ENCODE data around the gene ADAM19. TPM values are rescaled to one million over a fixed set of nuclear protein-coding genes. Genes with fewer than 3 reads are reported as not detected.

The ADAM19 gene
- total RNA-seq, 1 donor from 2014 or later: 14.1 TPM

- H3K36me3 ChIP-seq (ENCODE audit: control insufficient read depth in 3 of 3, insufficient read depth in 3 of 3, low read length in 3 of 3): peaks cover 11 to 32% (median 17%) of the 10 kb centered on the region in 3 donors
- no peaks in the 10 kb centered on the region for H3K27me3 ChIP-seq (ENCODE audit: control insufficient read depth in 3 of 3, insufficient read depth in 3 of 3, low read length in 3 of 3)
- H3K9me3 ChIP-seq (ENCODE audit: control insufficient read depth in 3 of 3, low read length in 3 of 3): no peaks in the 10 kb centered on the region
- H3K4me1 ChIP-seq (ENCODE audit: control insufficient read depth in 3 of 3, insufficient read depth in 3 of 3, low read length in 3 of 3): peaks cover 6 to 15% (median 13%) of the 10 kb centered on the region in 3 donors
- no peak overlapping the region for H3K27ac ChIP-seq (ENCODE audit: low read depth, low read length)
- no peak overlapping the region for H3K4me3 ChIP-seq (ENCODE audit: low read length in 3 of 3)
- H3K9ac ChIP-seq (ENCODE audit: low read depth in 1 of 3, low read length in 3 of 3): no peak overlapping the region
These were observed 66.0 kb downstream of the ADAM19 start for GRCh38 chr5:157509587-157509986.

GRCh38 chr5:157509093-157509492 lies 66.5 kb downstream of the ADAM19 start:
- Histone ChIP-seq H3K4me1 (ENCODE audit: control insufficient read depth in 3 of 3, insufficient read depth in 3 of 3, low read length in 3 of 3) (peaks cover 6 to 14% (median 13%) of the 10 kb centered on the region in 3 donors), H3K9me3 (ENCODE audit: control insufficient read depth in 3 of 3, low read length in 3 of 3) (no peaks in the 10 kb centered on the region), H3K9ac (ENCODE audit: low read depth in 1 of 3, low read length in 3 of 3) (no peak overlapping the region), H3K27me3 (ENCODE audit: control insufficient read depth in 3 of 3, insufficient read depth in 3 of 3, low read length in 3 of 3) (no peaks in the 10 kb centered on the region), H3K27ac (ENCODE audit: low read depth, low read length) (no peak overlapping the region), H3K36me3 (ENCODE audit: control insufficient read depth in 3 of 3, insufficient read depth in 3 of 3, low read length in 3 of 3) (peaks cover 11 to 35% (median 20%) of the 10 kb centered on the region in 3 donors), H3K4me3 (ENCODE audit: low read length in 3 of 3) (no peak overlapping the region)

GRCh38 chr5:157506981-157507780 lies 68.4 kb downstream of the ADAM19 start:
- H3K27me3 ChIP-seq (ENCODE audit: control insufficient read depth in 3 of 3, insufficient read depth in 3 of 3, low read length in 3 of 3): no peaks in the 10 kb centered on the region
- H3K4me1 ChIP-seq (ENCODE audit: control insufficient read depth in 3 of 3, insufficient read depth in 3 of 3, low read length in 3 of 3): peaks cover 6 to 13% (median 13%) of the 10 kb centered on the region in 3 donors
- H3K4me3 ChIP-seq (ENCODE audit: low read length in 3 of 3): no peak overlapping the region
- H3K9me3 ChIP-seq (ENCODE audit: control insufficient read depth in 3 of 3, low read length in 3 of 3): no peaks in the 10 kb centered on the region
- peaks cover 13 to 40% (median 24%) of the 10 kb centered on the region in 3 donors for H3K36me3 ChIP-seq (ENCODE audit: control insufficient read depth in 3 of 3, insufficient read depth in 3 of 3, low read length in 3 of 3)
- no peak overlapping the region for H3K9ac ChIP-seq (ENCODE audit: low read depth in 1 of 3, low read length in 3 of 3)
- no peak overlapping the region for H3K27ac ChIP-seq (ENCODE audit: low read depth, low read length)

GRCh38 chr5:157506066-157506590 lies 69.4 kb downstream of the ADAM19 start:
- no peak overlapping the region for H3K9ac ChIP-seq (ENCODE audit: low read depth in 1 of 3, low read length in 3 of 3)
- H3K27me3 ChIP-seq (ENCODE audit: control insufficient read depth in 3 of 3, insufficient read depth in 3 of 3, low read length in 3 of 3): no peaks in the 10 kb centered on the region
- H3K9me3 ChIP-seq (ENCODE audit: control insufficient read depth in 3 of 3, low read length in 3 of 3): no peaks in the 10 kb centered on the region
- H3K4me3 ChIP-seq (ENCODE audit: low read length in 3 of 3): no peak overlapping the region
- H3K36me3 ChIP-seq (ENCODE audit: control insufficient read depth in 3 of 3, insufficient read depth in 3 of 3, low read length in 3 of 3): peaks cover 19 to 47% (median 30%) of the 10 kb centered on the region in 3 donors
- H3K4me1 ChIP-seq (ENCODE audit: control insufficient read depth in 3 of 3, insufficient read depth in 3 of 3, low read length in 3 of 3): peaks cover 0 to 6% (median 6%) of the 10 kb centered on the region in 3 donors
- H3K27ac ChIP-seq (ENCODE audit: low read depth, low read length): no peak overlapping the region

GRCh38 chr5:157505496-157505895 lies 70.1 kb downstream of the ADAM19 start:
- no peak overlapping the region for H3K4me3 ChIP-seq (ENCODE audit: low read length in 3 of 3)
- H3K4me1 ChIP-seq (ENCODE audit: control insufficient read depth in 3 of 3, insufficient read depth in 3 of 3, low read length in 3 of 3): peaks cover 0 to 5% (median 4%) of the 10 kb centered on the region in 3 donors
- no peak overlapping the region for H3K27ac ChIP-seq (ENCODE audit: low read depth, low read length)
- no peaks in the 10 kb centered on the region for H3K9me3 ChIP-seq (ENCODE audit: control insufficient read depth in 3 of 3, low read length in 3 of 3)
- peaks cover 19 to 53% (median 35%) of the 10 kb centered on the region in 3 donors for H3K36me3 ChIP-seq (ENCODE audit: control insufficient read depth in 3 of 3, insufficient read depth in 3 of 3, low read length in 3 of 3)
- H3K27me3 ChIP-seq (ENCODE audit: control insufficient read depth in 3 of 3, insufficient read depth in 3 of 3, low read length in 3 of 3): no peaks in the 10 kb centered on the region
- no peak overlapping the region for H3K9ac ChIP-seq (ENCODE audit: low read depth in 1 of 3, low read length in 3 of 3)

- Histone ChIP-seq H3K4me3 (ENCODE audit: low read length in 3 of 3) (no peak overlapping the region), H3K36me3 (ENCODE audit: control insufficient read depth in 3 of 3, insufficient read depth in 3 of 3, low read length in 3 of 3) (peaks cover 19 to 50% (median 33%) of the 10 kb centered on the region in 3 donors), H3K9ac (ENCODE audit: low read depth in 1 of 3, low read length in 3 of 3) (no peak overlapping the region), H3K4me1 (ENCODE audit: control insufficient read depth in 3 of 3, insufficient read depth in 3 of 3, low read length in 3 of 3) (peaks cover 0 to 5% (median 4%) of the 10 kb centered on the region in 3 donors), H3K27ac (ENCODE audit: low read depth, low read length) (no peak overlapping the region), H3K27me3 (ENCODE audit: control insufficient read depth in 3 of 3, insufficient read depth in 3 of 3, low read length in 3 of 3) (no peaks in the 10 kb centered on the region), H3K9me3 (ENCODE audit: control insufficient read depth in 3 of 3, low read length in 3 of 3) (no peaks in the 10 kb centered on the region)
These were observed 71.5 kb downstream of the ADAM19 start for GRCh38 chr5:157504053-157504452.

GRCh38 chr5:157502143-157502647 lies 73.4 kb downstream of the ADAM19 start:
- no peak overlapping the region for H3K27ac ChIP-seq (ENCODE audit: low read depth, low read length)
- H3K27me3 ChIP-seq (ENCODE audit: control insufficient read depth in 3 of 3, insufficient read depth in 3 of 3, low read length in 3 of 3): no peaks in the 10 kb centered on the region
- peaks cover 0 to 6% (median 2%) of the 10 kb centered on the region in 3 donors for H3K4me1 ChIP-seq (ENCODE audit: control insufficient read depth in 3 of 3, insufficient read depth in 3 of 3, low read length in 3 of 3)
- no peaks in the 10 kb centered on the region for H3K9me3 ChIP-seq (ENCODE audit: control insufficient read depth in 3 of 3, low read length in 3 of 3)
- H3K4me3 ChIP-seq (ENCODE audit: low read length in 3 of 3): no peak overlapping the region
- H3K36me3 ChIP-seq (ENCODE audit: control insufficient read depth in 3 of 3, insufficient read depth in 3 of 3, low read length in 3 of 3): peaks cover 16 to 44% (median 28%) of the 10 kb centered on the region in 3 donors
- H3K9ac ChIP-seq (ENCODE audit: low read depth in 1 of 3, low read length in 3 of 3): no peak overlapping the region

- H3K9me3 ChIP-seq (ENCODE audit: control insufficient read depth in 3 of 3, low read length in 3 of 3): no peaks in the 10 kb centered on the region
- no peak overlapping the region for H3K27ac ChIP-seq (ENCODE audit: low read depth, low read length)
- H3K9ac ChIP-seq (ENCODE audit: low read depth in 1 of 3, low read length in 3 of 3): no peak overlapping the region
- H3K4me1 ChIP-seq (ENCODE audit: control insufficient read depth in 3 of 3, insufficient read depth in 3 of 3, low read length in 3 of 3): peaks cover 0 to 2% (median 0%) of the 10 kb centered on the region in 3 donors
- H3K27me3 ChIP-seq (ENCODE audit: control insufficient read depth in 3 of 3, insufficient read depth in 3 of 3, low read length in 3 of 3): no peaks in the 10 kb centered on the region
- peaks cover 24 to 47% (median 30%) of the 10 kb centered on the region in 3 donors for H3K36me3 ChIP-seq (ENCODE audit: control insufficient read depth in 3 of 3, insufficient read depth in 3 of 3, low read length in 3 of 3)
- no peak overlapping the region for H3K4me3 ChIP-seq (ENCODE audit: low read length in 3 of 3)
These were observed 77.5 kb downstream of the ADAM19 start for GRCh38 chr5:157497875-157498611.

- Histone ChIP-seq H3K9ac (ENCODE audit: low read depth in 1 of 3, low read length in 3 of 3) (no peak overlapping the region), H3K9me3 (ENCODE audit: control insufficient read depth in 3 of 3, low read length in 3 of 3) (no peaks in the 10 kb centered on the region), H3K27me3 (ENCODE audit: control insufficient read depth in 3 of 3, insufficient read depth in 3 of 3, low read length in 3 of 3) (no peaks in the 10 kb centered on the region), H3K27ac (ENCODE audit: low read depth, low read length) (no peak overlapping the region), H3K36me3 (ENCODE audit: control insufficient read depth in 3 of 3, insufficient read depth in 3 of 3, low read length in 3 of 3) (peaks cover 20 to 40% (median 30%) of the 10 kb centered on the region in 3 donors), H3K4me1 (ENCODE audit: control insufficient read depth in 3 of 3, insufficient read depth in 3 of 3, low read length in 3 of 3) (peaks cover 0 to 2% (median 0%) of the 10 kb centered on the region in 3 donors), H3K4me3 (ENCODE audit: low read length in 3 of 3) (no peak overlapping the region)
These were observed 78.7 kb downstream of the ADAM19 start for GRCh38 chr5:157496864-157497263.
